ENCODE results near the gene APH1A. TPM values are rescaled to one million over a fixed set of nuclear protein-coding genes. Genes with fewer than 3 reads are reported as not detected.
A peak's percentile ranks its signal among the peaks of the same experiment; 100 is the strongest.

APH1A gene
- total RNA-seq, 2 experiments from 2014 or later: 115 to 122 TPM

DNA sequence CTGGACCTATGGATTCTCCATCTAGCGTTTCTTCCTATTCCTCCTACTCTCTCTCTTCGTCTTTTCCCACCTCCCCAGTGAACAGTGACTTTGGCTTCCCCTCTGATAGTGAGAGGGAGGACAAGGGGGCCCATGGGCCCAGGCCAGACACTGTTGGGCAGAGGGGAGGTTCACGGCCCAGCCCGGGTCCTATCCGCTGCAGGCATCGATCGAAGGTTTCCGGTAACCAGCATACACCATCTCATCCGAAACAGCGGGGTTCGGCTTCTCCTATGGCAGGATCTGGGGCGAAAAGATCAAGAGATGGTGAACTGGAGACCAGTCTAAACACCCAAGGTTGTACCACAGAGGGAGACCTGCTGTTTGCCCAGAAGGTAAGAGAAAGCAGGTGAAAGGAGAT, 14.4 kb upstream of the APH1A start:
- ChIA-PET CTCF (interaction anchor here (3.0 kb wide), 1 partner anchor 28 kb away, joined by 28 read pairs; no protein-coding TSS in a partner anchor), POLR2A (interaction anchor here (1.0 to 4.1 kb wide), 3 partner anchors 14 to 396 kb away, joined by 3 to 45 read pairs (median 4); partner anchors contain the start of gene APH1A)
- intact Hi-C loops (cut with DNase I, micrococcal nuclease): loop anchor here (2.0 to 10.0 kb wide), 3 partner anchors 14 to 592 kb away; partner anchors contain the start of genes ANP32E (in 2 of the 2), APH1A (in 1 of the 2) and ARNT (in 1 of the 2)
- Mint-ChIP-seq H3K36me3 (ENCODE audit: low read depth) (no peaks in the 10 kb centered on the region), H3K27ac (peak overlapping the region; percentile 87), H3K4me1 (ENCODE audit: low read depth) (peaks cover 32% of the 10 kb centered on the region), H3K4me3 (no peak overlapping the region), H3K9me3 (no peaks in the 10 kb centered on the region), H3K27me3 (no peaks in the 10 kb centered on the region)
- Histone ChIP-seq H3K27me3 (ENCODE audit: control insufficient read depth in 1 of 2, insufficient read depth in 2 of 2, low read length in 2 of 2) (no peaks in the 10 kb centered on the region), H3K27ac (ENCODE audit: low read depth in 1 of 2, low read length in 2 of 2) (no peak overlapping the region), H3K4me1 (ENCODE audit: insufficient read depth, low read length) (peaks cover 24% of the 10 kb centered on the region), H3K4me3 (ENCODE audit: low read length) (no peak overlapping the region), H3K9me3 (ENCODE audit: control insufficient read depth in 1 of 2, insufficient read depth in 1 of 2, low read length in 2 of 2) (peaks cover 0 to 9% of the 10 kb centered on the region in 2 experiments), H3K36me3 (ENCODE audit: insufficient read depth, low read length) (no peaks in the 10 kb centered on the region)
- no peak for ATAC-seq (ENCODE audit: poor library complexity)
- no peak for DNase-seq
- TF ChIP-seq, protein P1, sequence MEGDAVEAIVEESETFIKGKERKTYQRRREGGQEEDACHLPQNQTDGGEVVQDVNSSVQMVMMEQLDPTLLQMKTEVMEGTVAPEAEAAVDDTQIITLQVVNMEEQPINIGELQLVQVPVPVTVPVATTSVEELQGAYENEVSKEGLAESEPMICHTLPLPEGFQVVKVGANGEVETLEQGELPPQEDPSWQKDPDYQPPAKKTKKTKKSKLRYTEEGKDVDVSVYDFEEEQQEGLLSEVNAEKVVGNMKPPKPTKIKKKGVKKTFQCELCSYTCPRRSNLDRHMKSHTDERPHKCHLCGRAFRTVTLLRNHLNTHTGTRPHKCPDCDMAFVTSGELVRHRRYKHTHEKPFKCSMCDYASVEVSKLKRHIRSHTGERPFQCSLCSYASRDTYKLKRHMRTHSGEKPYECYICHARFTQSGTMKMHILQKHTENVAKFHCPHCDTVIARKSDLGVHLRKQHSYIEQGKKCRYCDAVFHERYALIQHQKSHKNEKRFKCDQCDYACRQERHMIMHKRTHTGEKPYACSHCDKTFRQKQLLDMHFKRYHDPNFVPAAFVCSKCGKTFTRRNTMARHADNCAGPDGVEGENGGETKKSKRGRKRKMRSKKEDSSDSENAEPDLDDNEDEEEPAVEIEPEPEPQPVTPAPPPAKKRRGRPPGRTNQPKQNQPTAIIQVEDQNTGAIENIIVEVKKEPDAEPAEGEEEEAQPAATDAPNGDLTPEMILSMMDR (IDR thresholded peaks at IDR 0.05): no peak

DNA sequence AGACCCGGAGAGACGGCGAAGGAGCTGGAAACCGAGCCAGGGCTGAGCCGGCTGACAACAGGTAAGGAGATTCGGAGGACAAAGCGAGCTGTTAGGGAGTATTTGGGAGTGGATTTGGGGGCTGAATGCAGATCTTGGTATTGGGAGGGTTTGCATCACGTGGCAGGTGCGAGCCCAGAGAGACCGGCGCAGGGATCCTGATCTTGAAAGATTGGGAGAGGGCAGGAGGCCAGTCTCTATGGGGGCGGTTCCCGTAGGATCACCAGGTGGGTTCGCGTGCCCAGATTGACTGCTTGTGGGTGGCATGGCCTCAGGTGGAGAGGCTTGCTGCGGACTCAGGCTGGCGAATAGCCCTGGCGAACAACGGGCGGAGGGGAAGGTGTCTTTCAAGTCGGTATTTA, 13.7 kb upstream of the APH1A start:
- peak overlapping the region; percentile 87 for H3K27ac Mint-ChIP-seq
- peaks cover 0 to 9% of the 10 kb centered on the region in 2 experiments for H3K9me3 ChIP-seq (ENCODE audit: control insufficient read depth in 1 of 2, insufficient read depth in 1 of 2, low read length in 2 of 2)
- intact Hi-C loops (cut with DNase I, micrococcal nuclease): loop anchor here (1.0 to 10.0 kb wide), 5 partner anchors 11 to 592 kb away; partner anchors contain the start of genes ANP32E (in 2 of the 2), APH1A (in 2 of the 2), ARNT (in 1 of the 2) and MRPS21 (in 1 of the 2)
- CTCF ChIA-PET: interaction anchor here (3.0 kb wide), 1 partner anchor 27 kb away, joined by 28 read pairs; no protein-coding TSS in a partner anchor
- peak overlapping the region; percentile 82 for H3K4me3 Mint-ChIP-seq
- POLR2A ChIA-PET: interaction anchor here (0.6 to 4.1 kb wide), 7 partner anchors 13 to 396 kb away, joined by 3 to 45 read pairs (median 4); partner anchors contain the start of genes APH1A, PRPF3 and RPRD2
- TF ChIP-seq, protein P1 (IDR thresholded peaks at IDR 0.05): no peak
- no peaks in the 10 kb centered on the region for H3K27me3 ChIP-seq (ENCODE audit: control insufficient read depth in 1 of 2, insufficient read depth in 2 of 2, low read length in 2 of 2)
- no peaks in the 10 kb centered on the region for H3K9me3 Mint-ChIP-seq
- peak overlapping the region; percentile 17 to 49 for H3K27ac ChIP-seq (ENCODE audit: low read depth in 1 of 2, low read length in 2 of 2)
- ATAC-seq (ENCODE audit: poor library complexity): no peak
- H3K36me3 ChIP-seq (ENCODE audit: insufficient read depth, low read length): no peaks in the 10 kb centered on the region
- H3K36me3 Mint-ChIP-seq (ENCODE audit: low read depth): no peaks in the 10 kb centered on the region
- DNase-seq: peak in 1 of 14 experiments; percentile 32
- H3K4me1 Mint-ChIP-seq (ENCODE audit: low read depth): peaks cover 32% of the 10 kb centered on the region
- H3K4me3 ChIP-seq (ENCODE audit: low read length): peak overlapping the region; percentile 63
- H3K4me1 ChIP-seq (ENCODE audit: insufficient read depth, low read length): peaks cover 24% of the 10 kb centered on the region
- no peaks in the 10 kb centered on the region for H3K27me3 Mint-ChIP-seq

DNA sequence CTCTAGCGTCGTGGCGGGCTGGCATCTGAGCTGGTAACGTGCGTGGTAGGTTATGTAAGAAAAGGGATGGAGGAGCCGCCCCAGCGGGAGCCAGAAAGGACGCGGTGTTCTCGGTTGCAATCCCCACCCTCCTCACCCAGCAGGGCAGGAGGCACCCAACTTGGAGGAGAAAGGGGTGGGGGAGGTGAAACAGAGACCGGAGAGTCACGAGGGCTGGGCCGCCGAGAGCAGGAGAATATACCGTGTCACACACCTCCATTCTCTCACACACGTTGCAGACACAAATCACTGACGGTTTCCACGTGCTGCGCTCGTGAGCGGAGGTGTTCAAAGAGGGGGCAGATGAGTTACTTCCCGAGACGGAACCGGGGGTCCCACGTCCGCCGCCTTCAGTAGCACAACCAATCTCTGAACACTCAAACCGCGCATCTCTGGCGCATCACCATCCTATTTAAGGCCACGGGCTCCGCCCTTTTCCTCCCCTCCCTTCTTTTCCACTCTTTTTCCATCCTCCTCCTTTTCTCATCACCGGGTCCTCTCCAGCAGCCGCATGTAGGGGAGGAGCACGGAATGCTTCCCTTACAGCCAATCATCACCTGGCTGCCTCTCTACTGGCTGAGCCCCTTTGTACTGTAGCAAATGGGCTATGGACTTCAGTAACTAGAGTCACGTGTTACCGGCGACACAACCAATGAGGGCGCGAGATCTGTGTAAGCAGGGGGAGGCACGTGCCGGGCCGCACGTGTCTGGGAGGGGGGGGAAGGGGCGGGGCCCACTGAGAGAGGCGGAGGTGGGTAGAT, 13.1 kb upstream of the APH1A start, which contains the start of gene CIART:
CIART (plus strand) TSS at position 797 of the 800 bp plus-strand sequence. CDS start 714 bp downstream, outside the sequence.
- H3K4me1 ChIP-seq (ENCODE audit: insufficient read depth, low read length): peaks cover 24% of the 10 kb centered on the region
- H3K9me3 ChIP-seq (ENCODE audit: control insufficient read depth in 1 of 2, insufficient read depth in 1 of 2, low read length in 2 of 2): peaks cover 0 to 9% of the 10 kb centered on the region in 2 experiments
- Mint-ChIP-seq H3K27ac (peak within 1 kb of the TSS; percentile 87), H3K9me3 (no peaks in the 10 kb centered on the region), H3K4me3 (peak within 1 kb of the TSS; percentile 82), H3K4me1 (ENCODE audit: low read depth) (peaks cover 32% of the 10 kb centered on the region), H3K36me3 (ENCODE audit: low read depth) (no peaks in the 10 kb centered on the region), H3K27me3 (no peaks in the 10 kb centered on the region)
- no peaks in the 10 kb centered on the region for H3K27me3 ChIP-seq (ENCODE audit: control insufficient read depth in 1 of 2, insufficient read depth in 2 of 2, low read length in 2 of 2)
- DNase-seq: peak; percentile 55 to 95 (median 74)
- TF ChIP-seq, protein P1 (IDR thresholded peaks at IDR 0.05): peak; percentile 16
- peak within 1 kb of the TSS; percentile 63 for H3K4me3 ChIP-seq (ENCODE audit: low read length)
- ATAC-seq (ENCODE audit: poor library complexity): peak; percentile 84
- peak within 1 kb of the TSS; percentile 17 to 49 for H3K27ac ChIP-seq (ENCODE audit: low read depth in 1 of 2, low read length in 2 of 2)
- CTCF ChIA-PET: interaction anchor here (0.5 to 3.0 kb wide), 7 partner anchors 9 to 75 kb away, joined by 3 to 28 read pairs (median 3); partner anchors contain the start of genes APH1A and C1orf54
- intact Hi-C loops (cut with DNase I, micrococcal nuclease): loop anchor here (1.0 to 10.0 kb wide), 6 partner anchors 11 to 593 kb away; partner anchors contain the start of genes ANP32E (in 2 of the 2), APH1A (in 2 of the 2), ARNT (in 1 of the 2) and MRPS21 (in 1 of the 2)
- POLR2A ChIA-PET: interaction anchor here (0.6 to 4.1 kb wide), 13 partner anchors 12 to 908 kb away, joined by 3 to 45 read pairs (median 4); partner anchors contain the start of genes APH1A, PRPF3, RPRD2 and VPS72
- H3K36me3 ChIP-seq (ENCODE audit: insufficient read depth, low read length): no peaks in the 10 kb centered on the region

All from CD4-positive, alpha-beta T cell (primary cell).